GM10847 (cell line): ENCODE measurements around the gene RASSF3.

Experiments used
- POLR2A ChIP-seq: IDR thresholded peaks from 2 replicates; pipeline ENCODE4 v1.6.1; 2011; ENCODE audit not compliant: insufficient read length; ENCODE audit errors: extremely low read depth

The RASSF3 gene

DNA sequence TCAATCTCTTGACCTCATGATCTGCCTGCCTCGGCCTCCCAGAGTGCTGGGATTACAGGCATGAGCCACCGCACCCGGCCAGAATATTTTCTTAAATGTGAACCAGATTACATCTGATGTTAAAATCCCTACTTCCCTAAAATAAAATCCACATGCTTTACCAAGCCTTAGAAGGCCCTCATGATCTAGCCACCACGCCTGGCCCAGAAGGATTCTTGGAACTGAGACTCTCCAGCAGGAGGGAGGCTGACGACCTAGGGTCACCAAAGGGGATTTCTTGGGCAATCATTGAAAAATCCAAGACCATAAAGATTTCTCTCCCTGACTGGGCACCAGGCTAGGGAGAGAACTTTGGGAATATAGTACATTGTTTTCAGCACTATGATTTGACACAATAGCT is 25.2 kb upstream of the RASSF3 start:
- no peak for TF ChIP-seq POLR2A

DNA sequence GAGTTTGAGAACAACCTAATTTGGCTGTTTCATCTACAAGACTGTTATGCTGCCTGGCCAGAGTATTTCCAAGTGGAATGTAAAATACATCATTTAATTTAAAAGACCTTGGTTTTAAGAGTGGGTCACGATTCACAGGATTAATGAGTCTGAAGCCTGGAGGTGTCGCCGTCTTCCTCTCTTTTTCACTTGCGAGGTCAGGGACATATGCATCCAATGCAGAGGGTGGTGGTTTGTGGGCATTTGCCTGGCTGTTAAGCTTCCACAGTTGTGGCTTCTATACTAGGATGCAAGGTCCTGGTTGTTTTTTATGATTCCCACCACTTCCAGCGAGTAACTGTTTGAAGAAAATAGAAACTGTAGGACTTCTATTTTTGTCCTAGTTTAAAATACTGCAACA is 22.8 kb upstream of the RASSF3 start:
- no peak for TF ChIP-seq POLR2A

DNA sequence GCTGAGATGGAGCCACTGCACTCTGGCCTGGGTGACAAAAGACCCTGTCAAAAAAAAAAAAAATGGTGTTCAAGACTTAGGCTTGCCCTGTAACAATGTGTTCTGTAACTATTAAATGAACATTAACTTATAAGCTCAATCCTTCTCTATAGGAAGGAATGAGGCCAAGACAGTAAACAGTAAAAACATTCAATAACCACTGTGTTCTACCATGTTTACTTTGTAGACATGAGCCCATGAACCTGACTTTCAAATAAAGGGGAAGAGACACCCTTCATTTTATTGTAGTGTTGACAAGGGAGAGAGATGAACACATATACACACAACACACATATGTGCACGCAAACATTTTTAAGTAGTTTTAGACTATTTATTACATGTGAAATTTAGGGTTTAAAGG is 20.1 kb upstream of the RASSF3 start:
- no peak for TF ChIP-seq POLR2A

DNA sequence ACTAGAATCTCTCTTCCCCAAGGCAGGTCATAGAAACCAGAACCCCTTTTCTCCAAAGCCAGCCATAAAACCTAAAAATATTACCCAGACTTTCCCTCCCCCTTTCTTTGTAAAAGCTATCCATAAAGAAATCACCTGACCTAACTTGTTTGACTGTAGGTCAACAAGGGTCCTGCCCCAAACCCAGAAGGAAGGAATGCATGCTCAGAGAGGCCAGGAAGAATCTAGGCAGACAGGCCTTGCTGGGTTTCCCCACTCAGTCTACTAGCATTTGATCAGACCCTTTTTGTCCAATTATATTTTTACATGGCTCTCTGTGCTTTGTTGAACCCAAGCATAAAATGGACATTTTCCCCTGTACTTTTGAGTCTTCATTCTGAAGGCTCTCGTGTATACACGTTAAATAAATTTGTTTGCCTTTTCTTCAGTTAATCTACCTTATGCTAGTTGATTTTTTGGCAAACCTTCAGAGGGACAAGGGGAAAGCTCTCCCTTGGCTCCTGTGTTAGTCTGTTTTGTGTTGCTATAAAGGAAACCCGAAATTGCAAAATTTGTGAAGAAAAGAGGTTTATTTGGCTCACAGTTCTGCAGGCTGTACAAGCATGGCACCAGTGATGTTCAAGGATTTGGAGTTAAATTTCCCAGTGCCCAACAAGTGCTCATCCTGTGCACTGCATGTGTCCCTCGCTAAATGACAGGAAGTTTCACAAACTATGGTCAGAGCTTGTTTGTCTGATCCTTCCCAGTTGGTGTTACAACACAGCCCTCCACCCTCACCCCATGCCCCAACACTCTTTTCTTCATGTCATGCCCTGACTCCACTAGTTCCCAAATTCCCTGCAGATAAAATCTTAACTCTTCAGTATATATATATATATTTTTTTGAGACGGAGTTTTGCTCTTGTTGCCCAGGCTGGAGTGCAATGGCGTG is 14.2 kb upstream of the RASSF3 start:
- no peak for TF ChIP-seq POLR2A

DNA sequence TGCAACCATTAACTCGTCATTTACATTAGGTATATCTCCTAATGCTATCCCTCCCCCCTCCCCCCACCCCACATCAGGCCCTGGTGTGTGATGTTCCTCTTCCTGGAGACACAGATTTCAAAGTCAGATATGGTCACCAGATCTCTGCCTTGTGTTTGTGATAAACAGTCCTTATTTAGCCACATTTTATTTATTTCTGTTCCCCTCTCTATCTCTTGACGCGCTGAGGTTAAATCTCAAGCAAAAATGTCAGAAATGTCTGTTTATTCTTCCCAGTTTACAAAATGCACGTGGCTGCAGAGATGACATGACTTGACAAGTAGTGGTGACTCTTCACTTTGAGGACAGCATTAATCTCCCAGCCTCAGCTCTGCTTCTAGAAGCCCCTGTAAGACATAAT is 11.5 kb upstream of the RASSF3 start:
- TF ChIP-seq POLR2A, result no peak

DNA sequence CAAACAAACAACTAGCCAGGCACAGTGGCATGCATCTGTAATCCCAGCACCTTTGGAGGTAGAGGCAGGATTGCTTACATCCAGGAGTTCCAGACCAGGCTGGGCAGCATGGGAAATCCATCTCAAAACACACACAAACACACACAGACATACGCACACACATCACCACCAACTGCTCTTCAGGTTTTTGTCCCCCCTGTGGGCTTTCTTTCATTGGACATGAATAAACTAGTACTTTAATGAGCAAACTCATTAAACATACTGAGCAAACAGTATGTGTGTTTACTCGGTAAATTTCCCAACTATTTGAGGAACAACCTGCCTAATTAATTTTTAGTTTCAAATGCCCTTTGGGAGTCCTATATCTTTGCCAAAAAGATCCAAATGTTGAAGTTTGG is 10.1 kb upstream of the RASSF3 start:
- TF ChIP-seq POLR2A, result no peak

DNA sequence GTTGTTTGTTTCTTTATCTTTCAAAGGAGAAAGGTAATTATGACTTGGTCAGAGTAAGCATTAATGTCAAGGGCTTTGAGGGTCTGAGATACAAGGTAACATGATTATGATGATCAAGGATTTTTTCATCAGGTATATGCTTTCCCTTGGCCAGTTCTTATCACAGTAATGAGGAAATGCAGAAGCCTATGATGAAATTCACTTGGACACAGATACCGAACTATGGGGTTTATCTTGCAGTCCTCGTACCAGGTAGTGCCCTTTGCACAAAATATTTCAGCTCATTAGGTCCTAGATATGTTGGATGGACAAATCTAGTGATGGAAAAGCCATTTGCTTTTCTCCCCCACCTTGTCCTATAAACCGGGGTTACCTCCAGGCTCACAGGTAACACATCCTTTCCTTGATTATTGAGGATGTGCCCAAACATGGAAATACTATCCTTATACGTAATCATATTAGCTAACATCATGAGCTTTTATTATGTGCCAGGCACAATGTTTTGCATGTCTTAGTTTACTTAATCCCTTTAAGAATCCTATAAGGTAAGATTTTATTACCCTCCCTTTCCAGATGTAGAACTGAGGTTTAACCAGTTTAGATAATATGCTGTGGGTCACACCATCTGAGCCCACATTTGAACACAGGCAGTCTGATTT is 7.0 kb upstream of the RASSF3 start:
- TF ChIP-seq POLR2A, result no peak

DNA sequence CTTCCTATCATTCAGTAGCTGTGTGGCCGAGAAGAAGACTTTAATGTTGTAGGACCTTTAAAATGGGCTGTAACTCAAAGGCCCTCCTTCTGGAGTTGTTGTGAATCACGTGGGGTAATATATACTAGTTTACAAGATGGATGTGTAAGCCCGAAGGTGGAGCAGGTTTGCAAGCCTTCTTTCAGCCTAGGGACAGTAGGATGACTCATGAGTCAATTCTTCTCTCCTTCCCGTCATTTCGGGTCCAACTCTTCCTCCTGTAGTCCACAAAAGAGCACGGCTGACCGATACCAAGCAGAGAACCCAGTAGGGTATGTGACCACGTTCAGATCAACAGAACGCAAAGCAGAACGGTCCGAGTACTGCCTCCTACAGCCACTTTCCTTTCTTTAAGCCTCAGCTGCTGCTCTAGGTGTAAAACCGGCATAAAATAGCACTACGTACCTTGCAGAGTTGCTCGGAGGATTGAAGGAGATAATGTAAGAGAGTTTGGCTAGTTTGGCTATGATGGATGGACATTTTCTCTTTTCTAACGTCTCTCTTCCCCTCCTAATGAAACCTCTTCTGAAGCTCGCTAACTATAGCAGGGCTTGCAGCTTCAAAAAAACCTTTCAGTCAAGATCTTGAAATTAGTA is 1.3 kb upstream of the RASSF3 start:
- peak; percentile 12 for TF ChIP-seq POLR2A

DNA sequence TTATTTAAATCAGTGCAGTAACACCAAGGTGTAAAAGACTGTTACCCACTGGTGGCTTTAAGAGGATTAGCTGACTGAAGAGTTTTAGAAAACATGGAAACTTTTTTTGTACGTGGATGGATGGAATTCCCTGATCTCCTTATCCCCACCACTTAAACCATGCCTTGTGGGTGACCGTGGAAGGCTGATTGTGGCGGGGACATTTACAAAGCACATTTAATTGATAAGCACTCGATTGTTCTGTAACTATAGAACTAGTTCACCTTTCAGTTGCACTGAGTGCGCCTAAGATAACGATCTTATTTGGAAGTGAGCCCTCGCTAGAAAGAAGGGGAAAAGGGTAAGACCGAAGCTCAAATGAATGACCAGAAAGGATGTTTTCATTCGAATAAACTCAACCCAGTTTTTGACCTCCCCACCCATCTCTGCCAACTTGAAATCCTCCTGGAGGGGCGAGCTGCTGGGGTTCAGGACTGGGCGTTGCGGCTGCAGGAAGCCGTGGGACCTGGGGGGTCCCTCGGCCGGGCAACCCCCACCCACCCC is 688 bp upstream of the RASSF3 start:
- no peak for TF ChIP-seq POLR2A

DNA sequence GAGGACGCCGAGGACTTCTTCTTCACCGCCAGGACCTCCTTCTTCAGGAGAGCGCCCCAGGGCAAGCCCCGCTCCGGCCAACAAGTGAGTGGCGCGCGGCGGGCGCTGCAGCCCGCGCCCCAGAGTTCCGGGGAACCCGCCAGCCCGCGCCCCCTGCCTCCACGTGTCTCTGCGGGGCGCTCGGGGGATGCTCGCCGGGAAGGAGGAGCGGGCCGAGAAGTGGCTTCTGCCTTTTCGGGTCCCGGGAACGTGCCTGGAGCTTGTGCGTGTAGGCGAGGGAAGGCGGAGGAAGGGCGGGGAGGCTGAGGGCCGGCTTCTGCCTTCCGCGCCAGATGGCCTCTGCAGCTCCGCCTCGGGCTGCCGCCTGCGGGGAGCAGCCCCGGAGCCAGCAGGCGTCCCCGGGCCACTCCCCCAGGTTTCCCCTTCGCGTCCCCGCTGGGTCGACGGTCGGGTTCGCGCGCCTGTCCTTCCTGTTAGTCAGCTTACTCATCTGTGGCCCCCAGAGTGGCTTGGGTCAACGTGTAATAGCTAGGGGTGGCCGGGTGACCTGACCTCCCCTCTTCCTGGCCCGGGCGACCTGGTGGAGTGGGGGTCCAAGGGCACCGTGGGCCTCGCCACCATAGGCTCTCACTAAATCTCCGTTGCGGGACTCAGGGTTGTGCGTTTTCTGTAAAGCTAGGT is 505 bp downstream of the RASSF3 start:
- TF ChIP-seq POLR2A, result no peak

DNA sequence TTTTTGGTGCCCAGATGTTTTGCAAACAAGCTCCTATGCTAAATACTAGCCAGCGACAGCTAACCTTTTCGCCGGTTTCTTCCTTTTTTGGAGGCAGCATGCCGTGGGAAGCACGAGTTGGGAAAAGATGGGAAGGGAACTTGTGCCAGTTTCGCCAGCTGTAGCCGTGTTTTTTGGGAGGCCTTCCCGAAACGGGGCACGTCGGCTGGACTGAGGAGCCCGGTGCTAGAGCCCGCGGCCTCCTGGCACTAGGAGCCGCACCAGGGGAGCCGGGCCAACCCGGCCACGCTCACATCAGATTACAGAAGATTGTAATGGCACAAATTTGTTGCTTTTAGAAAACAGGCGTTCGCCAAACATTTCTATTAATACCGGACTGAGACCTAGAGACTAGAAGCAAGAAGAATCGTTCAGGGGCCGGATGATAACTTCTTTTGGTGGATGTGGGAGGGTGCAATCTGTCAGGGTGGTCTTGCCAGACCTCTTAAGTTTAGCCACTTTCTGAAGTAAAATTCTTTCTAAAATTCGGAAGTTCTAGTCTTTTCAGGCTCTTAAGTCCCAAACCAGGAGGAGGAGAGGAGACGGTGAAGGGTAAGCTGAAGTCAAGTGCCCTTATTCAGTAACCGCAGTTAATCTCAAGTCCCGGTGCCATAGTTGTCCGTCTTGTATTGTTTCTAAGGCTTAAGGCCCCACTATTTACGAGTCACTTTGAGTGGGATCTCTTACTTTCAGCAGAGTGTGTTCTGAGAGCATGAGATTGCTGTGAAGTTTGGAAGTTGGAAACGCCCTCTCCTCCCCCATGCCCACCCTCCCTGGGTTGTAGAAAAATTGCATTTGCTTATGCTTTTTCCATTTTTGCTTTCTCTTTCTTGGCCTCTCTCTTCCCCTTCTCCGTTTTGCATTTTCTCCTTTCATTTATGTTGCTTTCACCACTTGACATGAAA is 1.3 kb downstream of the RASSF3 start:
- TF ChIP-seq POLR2A, result no peak

DNA sequence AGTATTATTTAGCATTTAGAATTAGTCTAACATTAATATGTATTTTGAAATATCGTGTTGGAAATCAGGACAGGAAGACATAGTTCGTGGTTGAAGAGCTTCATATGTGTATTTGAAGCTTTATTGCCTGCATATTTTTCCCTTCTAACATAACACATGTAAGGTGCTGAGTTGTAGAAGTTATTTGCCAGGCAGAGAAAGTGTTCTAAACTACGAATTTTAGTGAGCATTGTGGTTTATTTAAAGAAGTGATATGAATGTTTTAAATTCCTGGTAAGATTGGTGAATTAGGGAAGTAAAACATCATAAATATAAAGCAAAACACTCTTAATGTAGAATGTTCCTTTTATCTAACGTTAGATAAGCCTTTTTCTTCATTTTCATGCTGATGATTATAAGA is 2.5 kb downstream of the RASSF3 start:
- no peak for TF ChIP-seq POLR2A

DNA sequence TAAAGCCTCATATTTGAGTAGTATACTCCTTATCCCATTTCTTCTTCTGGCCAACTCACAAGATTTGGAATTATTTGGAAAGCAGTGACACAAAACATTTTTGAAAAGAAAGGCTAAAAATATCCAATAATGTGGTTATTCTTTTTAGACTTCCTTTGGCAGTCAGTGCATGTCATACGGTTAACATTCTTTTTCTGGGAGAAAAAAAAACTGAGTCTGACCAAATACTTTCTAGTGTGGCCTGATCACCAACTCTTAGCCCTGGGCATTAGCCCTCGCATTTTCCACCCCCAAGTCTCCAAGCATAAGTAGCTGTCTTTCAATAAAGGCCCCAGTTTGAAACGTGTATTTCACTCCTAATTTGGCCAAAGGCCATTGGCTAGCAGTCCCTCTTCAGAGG is 5.9 kb downstream of the RASSF3 start:
- no peak for TF ChIP-seq POLR2A

DNA sequence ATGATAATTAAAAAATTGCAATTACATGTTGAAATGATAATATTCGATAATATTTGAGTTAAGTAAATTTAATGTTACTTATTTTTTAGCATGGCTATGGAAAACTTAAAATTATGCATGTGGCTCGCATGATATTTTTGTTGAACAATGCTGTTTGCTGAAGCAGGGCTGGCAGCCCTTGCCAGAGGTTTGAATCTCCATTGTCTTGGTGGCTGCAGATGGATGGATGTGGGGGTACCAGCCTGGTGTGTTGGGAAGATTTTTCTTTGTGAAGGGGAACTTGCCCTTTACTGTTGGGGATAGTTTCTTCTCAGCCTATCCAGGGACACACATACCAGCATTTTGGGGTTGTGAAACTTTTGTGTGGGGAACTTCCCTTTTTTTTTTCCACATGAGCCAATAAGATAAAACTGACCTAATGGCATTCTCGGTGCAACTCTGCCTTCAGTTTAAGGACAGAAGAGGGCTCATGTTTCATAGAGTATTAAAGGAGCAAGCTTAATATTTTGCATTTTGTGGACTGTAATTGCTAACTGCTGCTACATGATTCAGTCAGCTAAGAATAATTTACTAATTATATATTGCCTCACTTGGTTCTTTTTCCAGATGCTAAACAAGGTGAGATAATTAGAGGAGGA is 8.8 kb downstream of the RASSF3 start:
- TF ChIP-seq POLR2A, result no peak
